ENCODE measurements around the gene POP4. TPM values are rescaled to one million over a fixed set of nuclear protein-coding genes. Genes with fewer than 3 reads are reported as not detected.

POP4 gene
- total and polyA plus RNA-seq, 2 of the 13 experiments (the other 11 are each of a cell fraction or from before 2014, with no cell fraction given) = 32.2 to 84.0 TPM

DNA sequence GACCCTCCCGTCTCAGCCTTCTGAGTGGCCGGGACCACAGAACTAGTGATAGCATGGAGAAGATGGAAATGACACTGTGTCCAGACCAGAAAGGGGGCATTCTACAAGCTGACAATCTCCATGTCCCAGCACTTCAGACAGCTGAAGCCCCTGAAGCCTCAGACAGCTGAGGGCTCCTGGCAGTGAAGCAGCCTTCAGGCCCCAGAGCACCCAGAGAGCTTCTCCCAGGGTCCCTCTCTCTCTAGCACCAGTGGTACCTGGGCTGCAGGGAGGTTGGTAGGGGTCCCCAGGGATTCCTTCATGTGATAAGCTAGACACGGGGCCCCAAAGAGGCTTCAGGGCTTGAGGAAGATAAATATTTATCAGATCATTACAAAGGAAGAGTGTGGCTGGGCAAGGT is 7.6 kb upstream of the POP4 start (continued):
- TF ChIP-seq, protein P1, sequence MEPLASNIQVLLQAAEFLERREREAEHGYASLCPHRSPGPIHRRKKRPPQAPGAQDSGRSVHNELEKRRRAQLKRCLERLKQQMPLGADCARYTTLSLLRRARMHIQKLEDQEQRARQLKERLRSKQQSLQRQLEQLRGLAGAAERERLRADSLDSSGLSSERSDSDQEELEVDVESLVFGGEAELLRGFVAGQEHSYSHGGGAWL (CRISPR knock-in tag; IDR thresholded peaks at IDR 0.05) = no peak

DNA sequence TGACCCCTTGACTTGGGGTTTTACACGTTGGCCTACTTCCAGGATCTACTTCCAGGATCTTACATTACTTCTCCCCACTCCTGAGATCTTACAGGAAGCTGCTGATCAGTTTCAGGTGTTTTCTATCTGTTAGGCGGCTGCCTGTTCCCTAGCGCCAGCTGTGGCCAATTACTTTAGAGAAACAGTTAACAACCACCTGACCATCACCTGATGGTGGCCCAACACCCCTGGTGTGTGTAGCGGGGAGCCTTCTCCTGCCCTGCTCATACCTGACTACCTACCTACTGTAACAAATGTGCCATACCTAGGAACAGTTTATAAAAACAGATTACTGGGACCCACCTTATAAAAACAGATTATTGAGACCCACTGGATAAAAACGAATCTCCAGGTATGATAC is 2.8 kb upstream of the POP4 start:
- no peak for DNase-seq (ENCODE audit: low spot score)
- Histone ChIP-seq H3K4me2 (ENCODE audit: low read depth, low read length) (no peak overlapping the region), H3K36me3 (replicated peaks in 1 of 2; ENCODE audit: control insufficient read depth in 1 of 2, insufficient read depth in 2 of 2, low read length in 2 of 2) (no peaks in the 10 kb centered on the region), H3K4me1 (ENCODE audit: insufficient read depth, low read length) (peaks cover 8% of the 10 kb centered on the region), H4K20me1 (ENCODE audit: insufficient read depth, low read length) (no peaks in the 10 kb centered on the region), H3K27me3 (ENCODE audit: control insufficient read depth in 1 of 2, insufficient read depth in 2 of 2, low read length in 2 of 2) (peaks cover 0 to 4% of the 10 kb centered on the region in 2 experiments; a peak in 3 of 5 replicates), H3K79me2 (ENCODE audit: insufficient read depth, low read length) (peaks cover 8% of the 10 kb centered on the region), H2AFZ (ENCODE audit: low read length) (no peak overlapping the region), H3K9me3 (ENCODE audit: low read length) (no peaks in the 10 kb centered on the region), H3K4me3 (replicated peaks in 1 of 3; ENCODE audit: insufficient read depth in 1 of 3, low read depth in 2 of 3, low read length in 3 of 3) (no peak overlapping the region), H3K9ac (ENCODE audit: insufficient read depth, low read depth, low read length) (no peak overlapping the region), H3K27ac (ENCODE audit: extremely low read length, insufficient read depth, low read length) (no peak overlapping the region)
- POLR2A ChIA-PET = no interaction called here
- intact Hi-C loops (cut with micrococcal nuclease; ENCODE audit: unreplicated experiment) (no loop called here), in situ Hi-C loops (cut with HindIII; ENCODE audit: extremely low pct_ligation_motif_present, low pct_unique_long_range_greater_than_20kb) (no loop called here)
- no TSS peak for BruUV-seq (replicated peaks)
- CTCF ChIA-PET (ENCODE audit: low intra/inter-chr PET ratio, low total read pairs) = no interaction called here
- 33% methylated on average over 5 of the region's 5 CpGs for WGBS (ENCODE audit: low lambda C conversion rate)
- FAIRE-seq = no peak
- ATAC-seq = no peak
- no peak for TF ChIP-seq WIZ (CRISPR knock-in tag; IDR thresholded peaks at IDR 0.05)
- no peak for TF ChIP-seq ATF7 (IDR thresholded peaks at IDR 0.05)
- TF ChIP-seq ATF7 (CRISPR knock-in tag; IDR thresholded peaks at IDR 0.05) = no peak
- TF ChIP-seq FLYWCH1 (CRISPR knock-in tag; IDR thresholded peaks at IDR 0.05) = no peak
- no peak for TF ChIP-seq KLF6 (CRISPR knock-in tag; IDR thresholded peaks at IDR 0.05)
- TF ChIP-seq ZFAT (CRISPR knock-in tag; conservative IDR thresholded peaks at IDR 0.05) = no peak
- no peak for TF ChIP-seq ZIK1 (CRISPR knock-in tag; IDR thresholded peaks at IDR 0.05; ENCODE audit: borderline replicate concordance, low read depth)
- no peak for TF ChIP-seq GLI4 (CRISPR knock-in tag; IDR thresholded peaks at IDR 0.05; ENCODE audit: borderline replicate concordance)
- TF ChIP-seq ZNF660 (CRISPR knock-in tag; IDR thresholded peaks at IDR 0.05; ENCODE audit: borderline replicate concordance, low read depth) = no peak
- no peak for TF ChIP-seq EZH2 (conservative IDR thresholded peaks at IDR 0.05; ENCODE audit: low read depth, low read length)
- no peak for TF ChIP-seq ZNF572 (CRISPR knock-in tag; IDR thresholded peaks at IDR 0.05)
- no peak for TF ChIP-seq ZNF674 (CRISPR knock-in tag; IDR thresholded peaks at IDR 0.05; ENCODE audit: low read depth)
- TF ChIP-seq DPF2 (CRISPR knock-in tag; IDR thresholded peaks at IDR 0.05; ENCODE audit: borderline replicate concordance, low read depth) = no peak
- TF ChIP-seq, protein P2, sequence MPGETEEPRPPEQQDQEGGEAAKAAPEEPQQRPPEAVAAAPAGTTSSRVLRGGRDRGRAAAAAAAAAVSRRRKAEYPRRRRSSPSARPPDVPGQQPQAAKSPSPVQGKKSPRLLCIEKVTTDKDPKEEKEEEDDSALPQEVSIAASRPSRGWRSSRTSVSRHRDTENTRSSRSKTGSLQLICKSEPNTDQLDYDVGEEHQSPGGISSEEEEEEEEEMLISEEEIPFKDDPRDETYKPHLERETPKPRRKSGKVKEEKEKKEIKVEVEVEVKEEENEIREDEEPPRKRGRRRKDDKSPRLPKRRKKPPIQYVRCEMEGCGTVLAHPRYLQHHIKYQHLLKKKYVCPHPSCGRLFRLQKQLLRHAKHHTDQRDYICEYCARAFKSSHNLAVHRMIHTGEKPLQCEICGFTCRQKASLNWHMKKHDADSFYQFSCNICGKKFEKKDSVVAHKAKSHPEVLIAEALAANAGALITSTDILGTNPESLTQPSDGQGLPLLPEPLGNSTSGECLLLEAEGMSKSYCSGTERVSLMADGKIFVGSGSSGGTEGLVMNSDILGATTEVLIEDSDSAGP (CRISPR knock-in tag; IDR thresholded peaks at IDR 0.05; ENCODE audit: borderline replicate concordance) = no peak
- TF ChIP-seq, protein P3, sequence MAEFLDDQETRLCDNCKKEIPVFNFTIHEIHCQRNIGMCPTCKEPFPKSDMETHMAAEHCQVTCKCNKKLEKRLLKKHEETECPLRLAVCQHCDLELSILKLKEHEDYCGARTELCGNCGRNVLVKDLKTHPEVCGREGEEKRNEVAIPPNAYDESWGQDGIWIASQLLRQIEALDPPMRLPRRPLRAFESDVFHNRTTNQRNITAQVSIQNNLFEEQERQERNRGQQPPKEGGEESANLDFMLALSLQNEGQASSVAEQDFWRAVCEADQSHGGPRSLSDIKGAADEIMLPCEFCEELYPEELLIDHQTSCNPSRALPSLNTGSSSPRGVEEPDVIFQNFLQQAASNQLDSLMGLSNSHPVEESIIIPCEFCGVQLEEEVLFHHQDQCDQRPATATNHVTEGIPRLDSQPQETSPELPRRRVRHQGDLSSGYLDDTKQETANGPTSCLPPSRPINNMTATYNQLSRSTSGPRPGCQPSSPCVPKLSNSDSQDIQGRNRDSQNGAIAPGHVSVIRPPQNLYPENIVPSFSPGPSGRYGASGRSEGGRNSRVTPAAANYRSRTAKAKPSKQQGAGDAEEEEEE (CRISPR knock-in tag; IDR thresholded peaks at IDR 0.05; ENCODE audit: borderline replicate concordance) = no peak
- no peak for TF ChIP-seq NRL (CRISPR knock-in tag; IDR thresholded peaks at IDR 0.05; ENCODE audit: borderline replicate concordance)
- TF ChIP-seq ZSCAN25 (CRISPR knock-in tag; IDR thresholded peaks at IDR 0.05) = no peak
- no peak for TF ChIP-seq CEBPB (IDR thresholded peaks at IDR 0.05; ENCODE audit: borderline replicate concordance, low read depth, low read length)
- TF ChIP-seq, protein P4, sequence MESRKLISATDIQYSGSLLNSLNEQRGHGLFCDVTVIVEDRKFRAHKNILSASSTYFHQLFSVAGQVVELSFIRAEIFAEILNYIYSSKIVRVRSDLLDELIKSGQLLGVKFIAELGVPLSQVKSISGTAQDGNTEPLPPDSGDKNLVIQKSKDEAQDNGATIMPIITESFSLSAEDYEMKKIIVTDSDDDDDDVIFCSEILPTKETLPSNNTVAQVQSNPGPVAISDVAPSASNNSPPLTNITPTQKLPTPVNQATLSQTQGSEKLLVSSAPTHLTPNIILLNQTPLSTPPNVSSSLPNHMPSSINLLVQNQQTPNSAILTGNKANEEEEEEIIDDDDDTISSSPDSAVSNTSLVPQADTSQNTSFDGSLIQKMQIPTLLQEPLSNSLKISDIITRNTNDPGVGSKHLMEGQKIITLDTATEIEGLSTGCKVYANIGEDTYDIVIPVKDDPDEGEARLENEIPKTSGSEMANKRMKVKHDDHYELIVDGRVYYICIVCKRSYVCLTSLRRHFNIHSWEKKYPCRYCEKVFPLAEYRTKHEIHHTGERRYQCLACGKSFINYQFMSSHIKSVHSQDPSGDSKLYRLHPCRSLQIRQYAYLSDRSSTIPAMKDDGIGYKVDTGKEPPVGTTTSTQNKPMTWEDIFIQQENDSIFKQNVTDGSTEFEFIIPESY (CRISPR knock-in tag; IDR thresholded peaks at IDR 0.05) = no peak
